ENCODE measurements around the gene JPH3.

GRCh38 chr16:87561200-87562105 is 40.9 kb upstream of the JPH3 start:
- TF ChIP-seq FOSL2 (IDR thresholded peaks at IDR 0.05) (no peak), FOSL2 (CRISPR knock-in tag; IDR thresholded peaks at IDR 0.05) (no peak), CTCF (IDR thresholded peaks at IDR 0.05) (no peak), MAFK (IDR thresholded peaks at IDR 0.05; ENCODE audit: partially characterized antibody) (no peak), FOXS1 (CRISPR knock-in tag; IDR thresholded peaks at IDR 0.05) (no peak), CBX8 (IDR thresholded peaks at IDR 0.05) (no peak), POLR2A (IDR thresholded peaks at IDR 0.05; ENCODE audit: low read length) (no peak), HDAC2 (IDR thresholded peaks at IDR 0.05) (no peak), NPAS2 (CRISPR knock-in tag; IDR thresholded peaks at IDR 0.05; ENCODE audit: borderline replicate concordance) (no peak)
